HepG2 (cell line): ENCODE results near the gene NCOA3. TPM values are rescaled to one million over a fixed set of nuclear protein-coding genes. Genes with fewer than 3 reads are reported as not detected.

Experiments
- ATM ChIP-seq: fragments of 450-650 bp; IDR thresholded peaks from 2 replicates; pipeline ENCODE4 v1.7.1; 2017; ENCODE audit warnings: mild to moderate bottlenecking, borderline replicate concordance
- GTF2F1 ChIP-seq: fragments of 150-350 bp; IDR thresholded peaks from 2 replicates; pipeline ENCODE4 v1.6.1; 2014; ENCODE audit warnings: low read length
- HNRNPLL ChIP-seq: fragments of 200-400 bp; formaldehyde crosslinking; IDR thresholded peaks from 2 replicates; pipeline ENCODE4 v1.6.1; 2017; ENCODE audit warnings: mild to moderate bottlenecking, low read depth, low read length; ENCODE audit not compliant: poor library complexity, severe bottlenecking
- RNF2 ChIP-seq: fragments of 450-650 bp; conservative IDR thresholded peaks from 2 replicates; pipeline ENCODE4 v1.6.1; 2016; ENCODE audit warnings: low read depth
- TAF1 ChIP-seq: sonication (generic); formaldehyde crosslinking; IDR thresholded peaks from 2 replicates; pipeline ENCODE4 v1.4.0; 2020; ENCODE audit warnings: missing genetic modification reagents
- YEATS4 ChIP-seq: sonication (generic); formaldehyde crosslinking; IDR thresholded peaks from 2 replicates; pipeline ENCODE4 v1.4.0; 2020; ENCODE audit warnings: missing genetic modification reagents, borderline replicate concordance
- ZFP82 ChIP-seq: sonication (generic); formaldehyde crosslinking; IDR thresholded peaks from 2 replicates; pipeline ENCODE4 v1.5.1; 2020; ENCODE audit warnings: mild to moderate bottlenecking, missing genetic modification reagents, borderline replicate concordance
- ZNF124 ChIP-seq: sonication (generic); formaldehyde crosslinking; IDR thresholded peaks from 2 replicates; pipeline ENCODE4 v1.4.0; 2020; ENCODE audit warnings: missing genetic modification reagents
- ZNF251 ChIP-seq: sonication (generic); formaldehyde crosslinking; IDR thresholded peaks from 2 replicates; pipeline ENCODE4 v1.9.0; 2021; ENCODE audit warnings: mild to moderate bottlenecking, missing genetic modification reagents
- ZNF350 ChIP-seq: sonication (generic); formaldehyde crosslinking; IDR thresholded peaks from 2 replicates; pipeline ENCODE4 v1.4.0; 2020; ENCODE audit warnings: mild to moderate bottlenecking, low read depth, missing genetic modification reagents, borderline replicate concordance
- ZNF605 ChIP-seq: sonication (generic); formaldehyde crosslinking; IDR thresholded peaks from 2 replicates; pipeline ENCODE4 v1.8.0; 2022; ENCODE audit warnings: mild to moderate bottlenecking, missing genetic modification reagents
- ZNF615 ChIP-seq: sonication (generic); formaldehyde crosslinking; IDR thresholded peaks from 2 replicates; pipeline ENCODE4 v1.5.0; 2020; ENCODE audit warnings: mild to moderate bottlenecking, missing genetic modification reagents, borderline replicate concordance
- ZNF737 ChIP-seq: sonication (generic); formaldehyde crosslinking; IDR thresholded peaks from 2 replicates; pipeline ENCODE4 v1.5.0; 2020; ENCODE audit warnings: missing genetic modification reagents, mild to moderate bottlenecking, borderline replicate concordance
- polyA plus RNA-seq, 8 experiments: library from polyadenylated mRNA; depleted of rRNA in 3 of 8; stranded (reverse) in 7 of 8; unstranded in 1 of 8; fragments of >200 nt; fragmentation: Illumina TruSeq in 4 of 8; extraction: Trizol in 4 of 8; gene quantifications; 2 replicates each; pipeline versions ENCODE4 v1.2.1 to v1.2.3, GENCODE V29; 2011 to 2016; ENCODE audit warnings: low read depth in 4 of 8, missing spikeins in 1 of 8, mixed read lengths in 1 of 8; ENCODE audit not compliant: insufficient read depth in 1 of 8
- total RNA-seq, 5 experiments: library from RNA; depleted of rRNA; stranded (reverse); fragments of >200 nt; fragmentation: Illumina TruSeq; extraction: Trizol; gene quantifications; 2 replicates each; pipeline ENCODE4 v1.2.3, GENCODE V29; 2016; ENCODE audit warnings: low read depth in 1 of 5
- TF ChIP-seq, protein P1 (sequence below): sonication (generic); formaldehyde crosslinking; IDR thresholded peaks from 2 replicates; pipeline ENCODE4 v1.4.0; 2020; ENCODE audit warnings: mild to moderate bottlenecking, missing genetic modification reagents
- TF ChIP-seq, protein P2 (sequence below): sonication (generic); formaldehyde crosslinking; IDR thresholded peaks from 2 replicates; pipeline ENCODE4 v1.4.0; 2020; ENCODE audit warnings: missing genetic modification reagents, borderline replicate concordance
- TF ChIP-seq, protein P3 (sequence below): IDR thresholded peaks from 2 replicates; pipeline ENCODE4 v1.6.1; 2016; ENCODE audit warnings: missing biosample characterization, missing genetic modification reagents, low read depth
- TF ChIP-seq, protein P4 (sequence below): sonication (generic); formaldehyde crosslinking; IDR thresholded peaks from 2 replicates; pipeline ENCODE4 v1.5.0; 2020; ENCODE audit warnings: mild to moderate bottlenecking, low read depth, missing genetic modification reagents, borderline replicate concordance
- TF ChIP-seq, protein P5 (sequence below): sonication (generic); formaldehyde crosslinking; IDR thresholded peaks from 2 replicates; pipeline ENCODE4 v1.4.0; 2020; ENCODE audit warnings: missing genetic modification reagents, borderline replicate concordance

NCOA3 gene
- total and polyA plus RNA-seq, 2 of the 13 experiments (the other 11 are each of a cell fraction or from before 2014, with no cell fraction given) = 35.0 to 56.8 TPM

DNA sequence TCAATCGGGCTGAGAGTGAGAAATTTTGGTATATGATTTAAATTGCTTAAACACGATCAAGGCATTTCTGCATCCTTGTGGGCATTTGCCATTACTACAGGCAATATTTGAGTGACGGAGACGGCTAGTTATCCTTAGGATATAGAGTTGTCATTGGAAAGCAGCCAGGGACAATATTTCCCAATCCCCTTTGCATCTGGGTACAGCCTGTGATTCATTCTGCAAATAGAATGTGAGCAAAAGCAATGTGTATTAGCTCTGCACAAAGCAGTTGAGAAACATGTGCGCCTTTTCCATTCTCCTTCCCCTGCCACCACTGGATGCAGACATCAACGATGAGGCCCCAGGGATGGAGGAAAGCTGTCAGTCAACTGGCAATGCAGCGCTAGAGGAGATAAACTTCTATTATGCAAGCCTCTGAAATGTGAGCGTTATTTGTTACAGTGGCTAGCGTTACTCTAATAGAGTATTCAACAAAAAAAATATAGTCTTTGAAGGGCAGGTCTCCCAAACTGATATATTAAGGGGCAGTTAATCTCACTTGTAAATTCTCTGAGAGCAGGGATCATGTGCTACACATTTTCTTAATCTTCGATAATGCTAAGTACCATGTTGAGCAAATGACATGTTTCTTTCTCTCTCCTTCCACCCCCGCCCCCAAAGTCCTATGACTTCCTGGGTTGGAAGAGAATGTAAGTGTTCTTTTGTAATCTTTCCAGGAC, 37.1 kb upstream of the NCOA3 start (continued):
- TF ChIP-seq, protein P1, sequence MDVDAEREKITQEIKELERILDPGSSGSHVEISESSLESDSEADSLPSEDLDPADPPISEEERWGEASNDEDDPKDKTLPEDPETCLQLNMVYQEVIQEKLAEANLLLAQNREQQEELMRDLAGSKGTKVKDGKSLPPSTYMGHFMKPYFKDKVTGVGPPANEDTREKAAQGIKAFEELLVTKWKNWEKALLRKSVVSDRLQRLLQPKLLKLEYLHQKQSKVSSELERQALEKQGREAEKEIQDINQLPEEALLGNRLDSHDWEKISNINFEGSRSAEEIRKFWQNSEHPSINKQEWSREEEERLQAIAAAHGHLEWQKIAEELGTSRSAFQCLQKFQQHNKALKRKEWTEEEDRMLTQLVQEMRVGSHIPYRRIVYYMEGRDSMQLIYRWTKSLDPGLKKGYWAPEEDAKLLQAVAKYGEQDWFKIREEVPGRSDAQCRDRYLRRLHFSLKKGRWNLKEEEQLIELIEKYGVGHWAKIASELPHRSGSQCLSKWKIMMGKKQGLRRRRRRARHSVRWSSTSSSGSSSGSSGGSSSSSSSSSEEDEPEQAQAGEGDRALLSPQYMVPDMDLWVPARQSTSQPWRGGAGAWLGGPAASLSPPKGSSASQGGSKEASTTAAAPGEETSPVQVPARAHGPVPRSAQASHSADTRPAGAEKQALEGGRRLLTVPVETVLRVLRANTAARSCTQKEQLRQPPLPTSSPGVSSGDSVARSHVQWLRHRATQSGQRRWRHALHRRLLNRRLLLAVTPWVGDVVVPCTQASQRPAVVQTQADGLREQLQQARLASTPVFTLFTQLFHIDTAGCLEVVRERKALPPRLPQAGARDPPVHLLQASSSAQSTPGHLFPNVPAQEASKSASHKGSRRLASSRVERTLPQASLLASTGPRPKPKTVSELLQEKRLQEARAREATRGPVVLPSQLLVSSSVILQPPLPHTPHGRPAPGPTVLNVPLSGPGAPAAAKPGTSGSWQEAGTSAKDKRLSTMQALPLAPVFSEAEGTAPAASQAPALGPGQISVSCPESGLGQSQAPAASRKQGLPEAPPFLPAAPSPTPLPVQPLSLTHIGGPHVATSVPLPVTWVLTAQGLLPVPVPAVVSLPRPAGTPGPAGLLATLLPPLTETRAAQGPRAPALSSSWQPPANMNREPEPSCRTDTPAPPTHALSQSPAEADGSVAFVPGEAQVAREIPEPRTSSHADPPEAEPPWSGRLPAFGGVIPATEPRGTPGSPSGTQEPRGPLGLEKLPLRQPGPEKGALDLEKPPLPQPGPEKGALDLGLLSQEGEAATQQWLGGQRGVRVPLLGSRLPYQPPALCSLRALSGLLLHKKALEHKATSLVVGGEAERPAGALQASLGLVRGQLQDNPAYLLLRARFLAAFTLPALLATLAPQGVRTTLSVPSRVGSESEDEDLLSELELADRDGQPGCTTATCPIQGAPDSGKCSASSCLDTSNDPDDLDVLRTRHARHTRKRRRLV = no peak
- peak; percentile 98; the same call in 1 of the 2 replicates for TF ChIP-seq ZNF124 (CRISPR knock-in tag)
- TF ChIP-seq, protein P2, sequence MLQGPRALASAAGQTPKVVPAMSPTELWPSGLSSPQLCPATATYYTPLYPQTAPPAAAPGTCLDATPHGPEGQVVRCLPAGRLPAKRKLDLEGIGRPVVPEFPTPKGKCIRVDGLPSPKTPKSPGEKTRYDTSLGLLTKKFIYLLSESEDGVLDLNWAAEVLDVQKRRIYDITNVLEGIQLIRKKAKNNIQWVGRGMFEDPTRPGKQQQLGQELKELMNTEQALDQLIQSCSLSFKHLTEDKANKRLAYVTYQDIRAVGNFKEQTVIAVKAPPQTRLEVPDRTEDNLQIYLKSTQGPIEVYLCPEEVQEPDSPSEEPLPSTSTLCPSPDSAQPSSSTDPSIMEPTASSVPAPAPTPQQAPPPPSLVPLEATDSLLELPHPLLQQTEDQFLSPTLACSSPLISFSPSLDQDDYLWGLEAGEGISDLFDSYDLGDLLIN (CRISPR knock-in tag) = no peak
- peak; percentile 39; the same call in 1 of the 2 replicates for TF ChIP-seq TAF1 (CRISPR knock-in tag)
- TF ChIP-seq, protein P3, sequence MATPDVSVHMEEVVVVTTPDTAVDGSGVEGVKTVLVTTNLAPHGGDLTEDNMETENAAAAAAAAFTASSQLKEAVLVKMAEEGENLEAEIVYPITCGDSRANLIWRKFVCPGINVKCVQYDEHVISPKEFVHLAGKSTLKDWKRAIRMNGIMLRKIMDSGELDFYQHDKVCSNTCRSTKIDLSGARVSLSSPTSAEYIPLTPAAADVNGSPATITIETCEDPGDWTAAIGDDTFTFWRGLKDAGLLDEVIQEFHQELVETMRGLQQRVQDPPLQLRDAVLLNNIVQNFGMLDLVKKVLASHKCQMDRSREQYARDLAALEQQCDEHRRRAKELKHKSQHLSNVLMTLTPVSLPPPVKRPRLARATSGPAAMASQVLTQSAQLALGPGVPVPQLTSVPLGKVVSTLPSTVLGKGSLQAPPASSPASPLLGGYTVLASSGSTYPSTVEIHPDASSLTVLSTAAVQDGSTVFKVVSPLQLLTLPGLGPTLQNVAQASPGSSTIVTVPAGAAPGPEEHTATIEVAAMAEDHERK = peak; percentile 49; the same call in 1 of the 2 replicates
- peak; percentile 90 for TF ChIP-seq ZNF350 (CRISPR knock-in tag)
- 0 out of 2 replicates have a peak, but pooled peaks have one; percentile 94 for TF ChIP-seq ZNF615 (CRISPR knock-in tag)
- TF ChIP-seq ZFP82 (CRISPR knock-in tag) = no peak
- TF ChIP-seq ZNF737 (CRISPR knock-in tag) = no peak
- TF ChIP-seq, protein P4, sequence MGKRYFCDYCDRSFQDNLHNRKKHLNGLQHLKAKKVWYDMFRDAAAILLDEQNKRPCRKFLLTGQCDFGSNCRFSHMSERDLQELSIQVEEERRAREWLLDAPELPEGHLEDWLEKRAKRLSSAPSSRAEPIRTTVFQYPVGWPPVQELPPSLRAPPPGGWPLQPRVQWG (CRISPR knock-in tag) = no peak
- TF ChIP-seq YEATS4 (CRISPR knock-in tag) = peak; percentile 93; the same call in 1 of the 2 replicates
- TF ChIP-seq ATM = no peak
- no peak for TF ChIP-seq HNRNPLL
- no peak for TF ChIP-seq RNF2
- TF ChIP-seq, protein P5, sequence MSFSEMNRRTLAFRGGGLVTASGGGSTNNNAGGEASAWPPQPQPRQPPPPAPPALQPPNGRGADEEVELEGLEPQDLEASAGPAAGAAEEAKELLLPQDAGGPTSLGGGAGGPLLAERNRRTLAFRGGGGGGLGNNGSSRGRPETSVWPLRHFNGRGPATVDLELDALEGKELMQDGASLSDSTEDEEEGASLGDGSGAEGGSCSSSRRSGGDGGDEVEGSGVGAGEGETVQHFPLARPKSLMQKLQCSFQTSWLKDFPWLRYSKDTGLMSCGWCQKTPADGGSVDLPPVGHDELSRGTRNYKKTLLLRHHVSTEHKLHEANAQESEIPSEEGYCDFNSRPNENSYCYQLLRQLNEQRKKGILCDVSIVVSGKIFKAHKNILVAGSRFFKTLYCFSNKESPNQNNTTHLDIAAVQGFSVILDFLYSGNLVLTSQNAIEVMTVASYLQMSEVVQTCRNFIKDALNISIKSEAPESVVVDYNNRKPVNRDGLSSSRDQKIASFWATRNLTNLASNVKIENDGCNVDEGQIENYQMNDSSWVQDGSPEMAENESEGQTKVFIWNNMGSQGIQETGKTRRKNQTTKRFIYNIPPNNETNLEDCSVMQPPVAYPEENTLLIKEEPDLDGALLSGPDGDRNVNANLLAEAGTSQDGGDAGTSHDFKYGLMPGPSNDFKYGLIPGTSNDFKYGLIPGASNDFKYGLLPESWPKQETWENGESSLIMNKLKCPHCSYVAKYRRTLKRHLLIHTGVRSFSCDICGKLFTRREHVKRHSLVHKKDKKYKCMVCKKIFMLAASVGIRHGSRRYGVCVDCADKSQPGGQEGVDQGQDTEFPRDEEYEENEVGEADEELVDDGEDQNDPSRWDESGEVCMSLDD (CRISPR knock-in tag) = peak; percentile 25; the same call in 1 of the 2 replicates
- TF ChIP-seq ZNF605 = peak; percentile 90
- TF ChIP-seq ZNF251 = no peak
- TF ChIP-seq GTF2F1 = no peak
